Activated CD4-positive, alpha-beta T cell treated with anti-CD3 and anti-CD28 coated beads, Interleukin-2, amount 10 ng/mL, durations not matched to agents 24 days and 14 days (primary cell): ENCODE data around the gene CHRDL1. TPM values are rescaled to one million over a fixed set of nuclear protein-coding genes. Genes with fewer than 3 reads are reported as not detected.
"Not testable (repeated sequence)": the region's sequence is repeated elsewhere in the genome, so short reads cannot be mapped to it uniquely, and the experiment has no call there.

Experiments
- DNase-seq: peaks from one replicate; pipeline ENCODE4 v3.0.0; 2022
- H3K27ac Mint-ChIP-seq: one replicate; pipeline ENCODE4 v1.8.0; 2022; ENCODE audit warnings: mild to moderate bottlenecking, mixed read lengths
- H3K27me3 Mint-ChIP-seq: one replicate; pipeline ENCODE4 v1.8.0; 2022; ENCODE audit warnings: mixed read lengths
- H3K36me3 Mint-ChIP-seq: one replicate; pipeline ENCODE4 v1.8.0; 2022; ENCODE audit warnings: low read depth, mild to moderate bottlenecking, mixed read lengths
- H3K4me1 Mint-ChIP-seq: one replicate; pipeline ENCODE4 v1.8.0; 2021; ENCODE audit warnings: mixed read lengths
- H3K4me3 Mint-ChIP-seq: one replicate; pipeline ENCODE4 v1.8.0; 2022; ENCODE audit warnings: mild to moderate bottlenecking, moderate library complexity, mixed read lengths
- H3K9me3 Mint-ChIP-seq: one replicate; pipeline ENCODE4 v1.8.0; 2021; ENCODE audit warnings: mixed read lengths
- intact Hi-C: fragments of 100-400 bp; cut with micrococcal nuclease; formaldehyde crosslinking; loops from one replicate; pipeline ENCODE4 v1.15.1; 2023
- total RNA-seq: library from RNA; stranded (reverse); gene quantifications from 2 replicates; pipeline ENCODE4 v1.2.3, GENCODE V29; 2022

Gene CHRDL1
- total RNA-seq, 1 donor from 2014 or later: not detected

- Mint-ChIP-seq H3K36me3 (no peaks in the 10 kb centered on the region), H3K4me3 (no peak overlapping the region), H3K4me1 (no peaks in the 10 kb centered on the region), H3K9me3 (no peaks in the 10 kb centered on the region), H3K27ac (no peak overlapping the region), H3K27me3 (no peaks in the 10 kb centered on the region)
- intact Hi-C loops: no loop called here
- DNase-seq: no peak
Observed at GRCh38 chrX:110667706-110668105, 127.9 kb downstream of the CHRDL1 start.

DNA sequence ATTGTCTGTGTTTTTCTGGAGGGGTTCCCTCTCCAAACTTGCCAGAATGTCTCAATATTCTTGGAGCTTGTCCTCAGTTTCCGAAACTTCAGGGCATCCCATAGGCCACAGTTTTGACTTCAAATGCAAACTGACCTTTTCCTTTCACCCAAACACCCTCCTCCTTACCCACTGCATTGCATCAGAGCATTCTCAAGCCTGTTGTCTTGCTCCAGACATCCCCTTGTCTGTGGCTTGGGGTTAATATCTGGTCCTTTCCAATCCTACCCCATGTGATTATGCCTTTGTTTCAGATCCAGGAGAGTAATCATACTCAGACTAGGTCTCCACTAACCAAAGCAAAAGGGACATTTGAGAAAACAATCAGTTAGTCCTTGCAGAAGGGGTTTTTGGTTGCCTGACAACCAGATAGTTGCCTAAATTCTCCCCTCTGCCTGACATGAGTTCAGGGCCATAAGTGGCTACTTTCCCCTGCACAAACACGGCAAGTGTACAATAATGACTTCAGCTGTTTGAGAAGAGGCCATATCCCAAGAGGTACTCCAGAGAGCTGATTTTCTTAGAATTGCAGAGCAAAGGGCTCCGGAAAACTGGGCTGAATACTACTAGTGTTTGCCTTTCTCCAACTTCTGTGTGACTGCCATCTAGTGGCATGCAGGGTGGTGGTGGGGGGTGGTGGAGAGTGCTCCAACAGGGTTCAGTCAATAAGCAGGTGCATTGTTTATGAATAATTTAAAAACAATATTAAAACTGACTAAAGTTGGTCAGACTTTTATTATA is 130.2 kb downstream of the CHRDL1 start:
- intact Hi-C loops: no loop called here
- Mint-ChIP-seq H3K4me3 (no peak overlapping the region), H3K27me3 (no peaks in the 10 kb centered on the region), H3K36me3 (no peaks in the 10 kb centered on the region), H3K4me1 (no peaks in the 10 kb centered on the region), H3K9me3 (no peaks in the 10 kb centered on the region), H3K27ac (no peak overlapping the region)
- DNase-seq: peak; percentile 59

DNA sequence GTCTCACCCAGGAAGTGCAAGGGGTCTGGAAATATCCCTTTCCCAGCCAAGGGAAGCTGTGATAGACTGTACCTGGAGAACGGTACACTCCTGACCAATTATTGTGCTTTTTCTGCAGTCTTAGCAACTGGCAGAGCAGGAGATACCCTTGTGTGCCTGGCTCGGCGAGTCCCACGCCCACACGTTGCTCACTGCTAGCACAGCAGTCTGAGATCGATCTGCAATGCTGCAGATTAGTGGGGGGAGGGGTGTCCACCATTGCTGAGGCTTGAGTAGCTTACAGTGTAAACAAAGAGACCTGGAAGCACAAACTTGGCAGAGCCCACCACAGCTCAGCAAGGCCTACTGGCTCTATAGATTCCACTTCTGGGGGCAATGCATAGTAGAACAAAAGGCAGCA is 138.5 kb downstream of the CHRDL1 start:
- Mint-ChIP-seq H3K9me3 (no peaks in the 10 kb centered on the region), H3K4me1 (no peaks in the 10 kb centered on the region), H3K27ac (no peak overlapping the region), H3K36me3 (no peaks in the 10 kb centered on the region), H3K4me3 (no peak overlapping the region), H3K27me3 (no peaks in the 10 kb centered on the region)
- intact Hi-C loops: no loop called here
- DNase-seq: no peak

DNA sequence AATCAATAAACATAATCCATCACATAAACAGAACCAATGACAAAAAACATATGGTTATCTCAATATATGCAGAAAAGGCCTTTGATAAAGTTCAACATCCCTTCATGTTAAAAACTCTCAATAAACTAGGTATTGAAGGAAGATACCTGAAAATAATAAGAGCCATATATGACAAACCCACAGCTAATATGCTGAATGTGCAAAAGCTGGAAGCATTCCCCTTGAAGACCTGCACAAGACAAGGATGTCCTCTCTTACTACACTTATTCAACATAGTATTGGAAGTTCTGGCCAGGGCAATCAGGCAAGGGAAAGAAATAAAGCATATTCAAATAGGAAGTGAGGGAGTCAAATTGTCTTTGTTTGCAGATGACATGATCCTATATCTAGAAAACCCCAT is 141.3 kb downstream of the CHRDL1 start:
- H3K27me3 Mint-ChIP-seq, H3K4me3 Mint-ChIP-seq, H3K36me3 Mint-ChIP-seq, DNase-seq, H3K9me3 Mint-ChIP-seq, H3K27ac Mint-ChIP-seq, H3K4me1 Mint-ChIP-seq, intact Hi-C loops: not testable (repeated sequence)

DNA sequence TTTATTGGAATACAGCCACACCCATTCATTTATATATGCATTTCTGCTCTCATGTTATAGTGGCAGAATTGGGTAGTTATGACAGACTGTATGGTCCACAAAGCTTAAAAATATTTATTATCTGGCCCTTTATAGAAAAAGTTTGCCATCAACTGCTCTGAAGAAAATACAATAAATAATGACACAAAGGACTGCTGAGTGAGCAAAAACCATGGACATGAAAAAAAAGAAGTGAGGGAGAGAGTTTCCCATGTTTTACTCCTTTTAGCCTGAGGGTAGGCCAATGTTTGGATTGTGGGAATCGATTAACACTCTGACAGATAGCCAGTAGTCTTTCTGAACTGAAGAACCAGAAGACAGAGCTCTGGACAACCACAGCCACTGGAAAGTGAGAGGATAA is 149.2 kb downstream of the CHRDL1 start:
- no peak overlapping the region for H3K4me3 Mint-ChIP-seq
- H3K4me1 Mint-ChIP-seq: no peaks in the 10 kb centered on the region
- intact Hi-C loops: no loop called here

More for the DNA sequence above, 149.2 kb downstream of the CHRDL1 start:
- Mint-ChIP-seq H3K27ac (no peak overlapping the region), H3K36me3 (no peaks in the 10 kb centered on the region), H3K27me3 (no peaks in the 10 kb centered on the region), H3K9me3 (no peaks in the 10 kb centered on the region)
- no peak for DNase-seq
